HFFc6 (cell line): ENCODE measurements around the gene IL1RAPL1. TPM values are rescaled to one million over a fixed set of nuclear protein-coding genes. Genes with fewer than 3 reads are reported as not detected.
A peak's percentile ranks its signal among the peaks of the same experiment; 100 is the strongest.

Experiments
- DNase-seq: peaks from one replicate; pipeline ENCODE4 v3.0.0-alpha.2; 2018
- H3K27ac Mint-ChIP-seq: 2 replicates; pipeline ENCODE4 v1.8.0; 2020; ENCODE audit warnings: mild to moderate bottlenecking, mixed read lengths
- H3K27me3 Mint-ChIP-seq: 2 replicates; pipeline ENCODE4 v1.8.0; 2021; ENCODE audit warnings: mild to moderate bottlenecking, moderate library complexity, mixed read lengths; ENCODE audit not compliant: insufficient read depth
- H3K36me3 Mint-ChIP-seq: 2 replicates; pipeline ENCODE4 v1.8.0; 2021; ENCODE audit warnings: low read depth, mixed read lengths
- H3K4me1 Mint-ChIP-seq: 2 replicates; pipeline ENCODE4 v1.8.0; 2020; ENCODE audit warnings: low read depth, mixed read lengths
- H3K4me3 Mint-ChIP-seq: 2 replicates; pipeline ENCODE4 v1.8.0; 2020; ENCODE audit warnings: mild to moderate bottlenecking, moderate library complexity, mixed read lengths
- H3K9me3 Mint-ChIP-seq: 2 replicates; pipeline ENCODE4 v1.8.0; 2020; ENCODE audit warnings: mild to moderate bottlenecking, mixed read lengths
- CTCF ChIP-seq: fragments of 200-600 bp; sonication (generic); IDR thresholded peaks from 2 replicates; pipeline ENCODE4 v1.5.0; 2021; ENCODE audit warnings: antibody characterized with exemption, mild to moderate bottlenecking
- total RNA-seq, 6 experiments: library from RNA; stranded (reverse); fragmentation: NEBNext Ultra II Directional; extraction: Animal tissue kit (Norgen Biotek cat#: 25700); gene quantifications; 2 replicates in 1 of 6; 3 replicates in 5 of 6; pipeline ENCODE4 v1.2.3, GENCODE V29; 2021

The IL1RAPL1 gene
- total RNA-seq, 6 experiments from 2014 or later = not detected

DNA sequence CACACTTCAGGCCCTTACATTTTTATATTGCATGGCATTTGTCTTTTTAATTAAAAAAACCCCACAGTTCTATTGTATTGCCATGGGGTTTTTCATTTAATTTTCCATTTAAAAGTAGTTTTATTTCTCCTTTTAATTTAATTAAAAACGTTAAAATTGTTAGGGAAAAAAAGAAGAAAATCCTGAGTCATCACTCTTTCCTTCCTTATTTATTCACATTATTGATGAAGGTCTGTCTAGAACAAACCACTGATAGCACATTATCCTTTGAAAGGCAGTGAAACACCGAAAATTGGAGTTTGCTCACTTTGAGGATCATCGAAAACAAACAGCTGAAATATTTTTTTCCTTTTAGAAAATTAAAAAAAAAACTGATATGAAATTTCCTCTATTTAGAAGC is 868.5 kb downstream of the IL1RAPL1 start:
- Mint-ChIP-seq H3K36me3 (no peaks in the 10 kb centered on the region), H3K4me1 (no peaks in the 10 kb centered on the region), H3K27ac (no peak overlapping the region), H3K27me3 (no peaks in the 10 kb centered on the region), H3K4me3 (no peak overlapping the region), H3K9me3 (no peaks in the 10 kb centered on the region)
- no peak for TF ChIP-seq CTCF
- DNase-seq = no peak

DNA sequence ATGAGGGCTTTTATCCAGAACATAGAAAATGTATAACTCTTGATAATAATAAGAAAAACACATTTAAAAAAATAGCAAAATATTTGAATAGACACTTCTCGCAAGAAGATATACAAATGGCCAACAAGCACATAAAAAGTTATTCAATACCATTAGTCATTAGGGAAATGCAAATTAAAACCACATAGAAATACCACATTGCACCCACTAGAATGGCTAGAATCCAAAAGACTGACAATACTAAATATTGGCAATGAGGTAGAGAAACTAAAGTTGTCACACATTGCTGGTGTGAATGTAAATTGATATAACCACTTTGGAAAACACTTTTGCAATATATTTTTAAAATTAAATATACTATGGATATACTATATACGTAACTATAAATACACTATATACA is 873.8 kb downstream of the IL1RAPL1 start:
- H3K9me3 Mint-ChIP-seq = no peaks in the 10 kb centered on the region
- no peaks in the 10 kb centered on the region for H3K36me3 Mint-ChIP-seq
- no peak for DNase-seq
- H3K4me1 Mint-ChIP-seq = no peaks in the 10 kb centered on the region
- H3K27ac Mint-ChIP-seq = no peak overlapping the region
- H3K27me3 Mint-ChIP-seq = no peaks in the 10 kb centered on the region
- H3K4me3 Mint-ChIP-seq = no peak overlapping the region
- TF ChIP-seq CTCF = no peak

DNA sequence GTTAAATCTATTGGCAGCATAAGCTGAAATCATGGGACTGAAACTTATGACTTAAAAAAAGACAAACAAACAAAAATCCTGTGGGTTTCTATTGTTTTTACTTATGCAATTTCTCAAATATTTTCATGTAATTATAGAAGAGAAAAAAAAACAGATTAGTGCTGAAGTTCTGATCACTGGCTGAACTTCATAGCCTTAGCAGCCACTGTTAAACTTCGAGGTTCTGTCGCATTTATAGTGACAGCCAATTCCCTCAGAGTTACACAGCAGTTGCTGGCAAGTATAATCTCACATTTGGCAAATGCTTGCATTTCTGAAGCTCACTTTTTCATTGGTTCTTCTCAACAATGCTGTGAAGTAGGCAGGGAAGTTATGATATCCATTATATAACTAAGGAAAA is 879.2 kb downstream of the IL1RAPL1 start:
- H3K27me3 Mint-ChIP-seq = no peaks in the 10 kb centered on the region
- H3K27ac Mint-ChIP-seq = no peak overlapping the region
- H3K4me3 Mint-ChIP-seq = no peak overlapping the region
- no peak for TF ChIP-seq CTCF
- H3K9me3 Mint-ChIP-seq = no peaks in the 10 kb centered on the region
- DNase-seq = no peak
- no peaks in the 10 kb centered on the region for H3K4me1 Mint-ChIP-seq
- H3K36me3 Mint-ChIP-seq = no peaks in the 10 kb centered on the region

DNA sequence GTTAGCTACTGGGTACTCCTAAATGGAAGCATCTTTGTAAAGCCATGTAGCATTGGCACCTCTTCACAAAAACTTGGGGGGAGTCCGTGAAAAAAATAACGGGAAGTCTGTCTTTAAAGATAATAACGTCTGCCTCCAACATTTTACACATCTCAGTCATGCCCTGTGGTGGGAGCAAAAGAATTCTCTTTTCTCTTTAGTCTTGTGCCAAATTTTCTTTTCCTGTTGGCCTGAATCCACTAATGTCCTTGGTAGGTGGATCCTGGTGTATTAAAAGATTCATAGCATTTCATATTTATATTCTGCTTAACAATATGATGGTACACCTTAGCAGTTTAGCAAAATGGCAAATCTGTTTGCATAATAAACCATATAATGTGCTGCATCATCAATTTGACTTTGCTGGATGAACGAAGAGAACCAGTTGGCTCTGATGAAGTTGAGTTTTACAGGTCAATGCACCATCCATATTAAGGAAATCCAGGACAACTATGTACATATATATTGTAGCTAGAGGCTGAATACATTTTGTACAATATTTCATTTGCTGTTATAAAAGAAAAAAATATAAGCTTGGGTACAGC is 881.8 kb downstream of the IL1RAPL1 start:
- no peak overlapping the region for H3K4me3 Mint-ChIP-seq
- H3K36me3 Mint-ChIP-seq = no peaks in the 10 kb centered on the region
- TF ChIP-seq CTCF = no peak
- no peak for DNase-seq
- no peak overlapping the region for H3K27ac Mint-ChIP-seq
- H3K9me3 Mint-ChIP-seq = no peaks in the 10 kb centered on the region
- no peaks in the 10 kb centered on the region for H3K27me3 Mint-ChIP-seq
- H3K4me1 Mint-ChIP-seq = no peaks in the 10 kb centered on the region

- Mint-ChIP-seq H3K27ac (no peak overlapping the region), H3K9me3 (no peaks in the 10 kb centered on the region), H3K36me3 (no peaks in the 10 kb centered on the region), H3K4me3 (no peak overlapping the region), H3K27me3 (no peaks in the 10 kb centered on the region), H3K4me1 (no peaks in the 10 kb centered on the region)
- TF ChIP-seq CTCF = no peak
- peak; percentile 1 for DNase-seq
These were observed 882.8 kb downstream of the IL1RAPL1 start for GRCh38 chrX:29470030-29470429.

DNA sequence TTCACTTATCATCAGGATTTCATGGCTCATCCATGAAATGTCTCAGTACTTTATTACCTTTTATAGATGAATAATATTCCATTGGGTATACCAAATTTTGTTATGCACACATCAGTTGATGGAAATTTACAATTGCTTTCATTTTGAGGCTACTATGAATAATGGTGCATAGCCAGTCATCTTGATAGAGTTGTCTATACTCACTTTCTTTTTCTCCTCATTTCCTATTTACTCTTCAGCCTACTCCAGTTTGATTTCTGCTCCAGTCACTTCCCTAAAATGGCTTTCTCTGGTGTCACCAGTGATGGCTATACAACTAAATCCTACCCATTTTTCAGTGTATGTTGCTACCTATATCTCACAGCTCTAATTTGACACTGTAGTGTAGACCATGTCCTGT is 884.6 kb downstream of the IL1RAPL1 start:
- no peaks in the 10 kb centered on the region for H3K4me1 Mint-ChIP-seq
- H3K36me3 Mint-ChIP-seq = no peaks in the 10 kb centered on the region
- H3K4me3 Mint-ChIP-seq = peak overlapping the region; percentile 13; the same call in 1 of the 2 replicates
- TF ChIP-seq CTCF = no peak
- H3K27me3 Mint-ChIP-seq = no peaks in the 10 kb centered on the region
- no peak overlapping the region for H3K27ac Mint-ChIP-seq
- DNase-seq = no peak
- no peaks in the 10 kb centered on the region for H3K9me3 Mint-ChIP-seq
